ENCODE measurements around the gene ZNF554. TPM values are rescaled to one million over a fixed set of nuclear protein-coding genes. Genes with fewer than 3 reads are reported as not detected.

ZNF554 gene
- total and polyA plus RNA-seq, 2 donors (not counting 3 experiments of a cell fraction or from before 2014, with no cell fraction given) = 1.2 to 1.6 TPM

DNA sequence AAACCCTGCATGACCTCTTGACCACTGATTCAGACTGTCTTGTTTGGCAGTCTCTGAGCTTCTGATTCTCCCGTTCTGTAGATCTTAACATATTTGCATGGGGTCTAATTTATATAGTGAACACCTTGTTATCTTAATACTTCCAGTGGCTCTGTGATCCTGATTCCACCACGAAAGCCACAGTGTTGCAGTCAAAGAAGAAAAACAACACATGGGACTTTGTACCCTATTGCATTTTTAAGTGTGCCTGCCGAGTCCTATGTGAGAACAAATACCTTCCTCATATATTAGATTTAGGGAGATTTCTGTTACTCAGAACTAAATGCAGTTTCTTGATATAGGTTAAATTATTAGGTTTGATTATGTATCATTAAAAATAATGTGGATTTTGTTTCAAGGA is 35.2 kb downstream of the ZNF554 start:
- no TSS peak for BruUV-seq (replicated peaks)
- Histone ChIP-seq H3K36me3 (ENCODE audit: control insufficient read depth in 2 of 2, extremely low read depth in 1 of 2, insufficient read depth in 2 of 2, low read length in 2 of 2) (peaks cover 18 to 21% of the 10 kb centered on the region in 2 experiments), H3K9me1 (replicated peaks; ENCODE audit: control insufficient read depth, extremely low read depth, insufficient read depth, low read length) (no peaks in the 10 kb centered on the region), H4K20me1 (replicated peaks; ENCODE audit: control insufficient read depth, extremely low read depth, insufficient read depth, low read length) (no peaks in the 10 kb centered on the region), H3K27me3 (ENCODE audit: control insufficient read depth in 2 of 2, insufficient read depth in 2 of 2, low read length in 2 of 2) (no peaks in the 10 kb centered on the region), H3K27ac (ENCODE audit: insufficient read depth, low read depth, low read length) (no peak overlapping the region), H3K4me3 (replicated peaks in 1 of 3; ENCODE audit: insufficient read depth in 1 of 3, low read depth in 1 of 3, low read length in 3 of 3) (no peak overlapping the region), H2AFZ (ENCODE audit: low read depth, low read length) (no peak overlapping the region), H3K4me1 (ENCODE audit: control insufficient read depth, extremely low read depth, insufficient read depth, low read length) (peaks cover 7% of the 10 kb centered on the region), H3K9ac (replicated peaks; ENCODE audit: extremely low read depth, insufficient read depth, low read length) (no peak overlapping the region), H3K4me2 (ENCODE audit: insufficient read depth, low read length) (no peak overlapping the region), H3K9me3 (replicated peaks; ENCODE audit: control insufficient read depth, insufficient read depth, low read length) (peaks cover 23% of the 10 kb centered on the region), H3K79me2 (ENCODE audit: control insufficient read depth, insufficient read depth, low read length) (no peaks in the 10 kb centered on the region)
- FAIRE-seq = no peak
- ChIA-PET CTCF (no interaction called here), POLR2A (no interaction called here)
- intact Hi-C loops (cut with micrococcal nuclease) (no loop called here), dilution Hi-C loops (cut with MboI; ENCODE audit: extremely low pct_ligation_motif_present, low sequenced_read_pairs) (no loop called here)
- no peak for DNase-seq (ENCODE audit: low read depth, low spot score)
- TF ChIP-seq, protein P1, sequence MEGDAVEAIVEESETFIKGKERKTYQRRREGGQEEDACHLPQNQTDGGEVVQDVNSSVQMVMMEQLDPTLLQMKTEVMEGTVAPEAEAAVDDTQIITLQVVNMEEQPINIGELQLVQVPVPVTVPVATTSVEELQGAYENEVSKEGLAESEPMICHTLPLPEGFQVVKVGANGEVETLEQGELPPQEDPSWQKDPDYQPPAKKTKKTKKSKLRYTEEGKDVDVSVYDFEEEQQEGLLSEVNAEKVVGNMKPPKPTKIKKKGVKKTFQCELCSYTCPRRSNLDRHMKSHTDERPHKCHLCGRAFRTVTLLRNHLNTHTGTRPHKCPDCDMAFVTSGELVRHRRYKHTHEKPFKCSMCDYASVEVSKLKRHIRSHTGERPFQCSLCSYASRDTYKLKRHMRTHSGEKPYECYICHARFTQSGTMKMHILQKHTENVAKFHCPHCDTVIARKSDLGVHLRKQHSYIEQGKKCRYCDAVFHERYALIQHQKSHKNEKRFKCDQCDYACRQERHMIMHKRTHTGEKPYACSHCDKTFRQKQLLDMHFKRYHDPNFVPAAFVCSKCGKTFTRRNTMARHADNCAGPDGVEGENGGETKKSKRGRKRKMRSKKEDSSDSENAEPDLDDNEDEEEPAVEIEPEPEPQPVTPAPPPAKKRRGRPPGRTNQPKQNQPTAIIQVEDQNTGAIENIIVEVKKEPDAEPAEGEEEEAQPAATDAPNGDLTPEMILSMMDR (IDR thresholded peaks at IDR 0.05; ENCODE audit: extremely low read depth in 1 of 2, insufficient read depth in 1 of 2, low read depth in 1 of 2, low read length in 2 of 2) = no peak
- TF ChIP-seq MYC (IDR thresholded peaks at IDR 0.05; ENCODE audit: low read depth, low read length) (no peak), FOS (IDR thresholded peaks at IDR 0.05; ENCODE audit: borderline replicate concordance, insufficient read depth, low read length) (no peak), GATA2 (IDR thresholded peaks at IDR 0.05; ENCODE audit: insufficient read depth, insufficient read length, low read depth, low read length) (no peak), JUN (IDR thresholded peaks at IDR 0.05; ENCODE audit: borderline replicate concordance, insufficient read depth, insufficient read length, low read depth) (no peak), EZH2 (IDR thresholded peaks at IDR 0.05; ENCODE audit: borderline replicate concordance, low read depth, low read length, severe bottlenecking) (no peak), MAX (IDR thresholded peaks at IDR 0.05; ENCODE audit: insufficient read depth, insufficient read length) (no peak), POLR2A (IDR thresholded peaks at IDR 0.05; ENCODE audit: low read depth, low read length) (no peak), POLR2AphosphoS5 (IDR thresholded peaks at IDR 0.05; ENCODE audit: insufficient read depth, low read depth, low read length) (no peak)

Measured in endothelial cell of umbilical vein (primary cell).